ENCODE measurements around the gene WDR5.

The WDR5 gene

DNA sequence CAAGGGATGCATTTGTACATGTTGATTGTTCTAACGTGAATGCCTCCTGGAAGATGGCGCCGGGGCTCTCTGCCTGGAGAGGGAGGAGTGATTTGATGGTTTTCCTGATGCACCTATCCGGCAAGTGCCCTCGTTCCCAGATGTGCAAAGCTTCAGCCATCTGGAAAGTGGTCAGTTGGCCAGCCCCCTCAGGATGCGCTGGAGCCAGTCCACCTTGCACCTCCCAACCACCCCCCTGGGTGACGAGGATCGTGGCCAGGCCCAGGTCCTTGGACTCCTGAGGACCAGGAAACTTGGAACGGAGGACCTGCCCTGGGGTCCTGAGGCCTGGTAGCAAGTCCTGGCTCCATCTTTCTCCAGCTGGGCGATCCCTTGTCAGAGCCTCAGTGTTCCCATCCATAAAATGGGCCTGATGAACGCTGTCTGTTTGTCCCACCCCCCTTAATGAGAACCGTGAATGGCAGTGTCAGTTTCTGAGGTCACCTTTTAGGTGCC is 52.1 kb downstream of the WDR5 start:
- Histone ChIP-seq H4K8ac (ENCODE audit: low read depth, low read length) (no peak overlapping the region), H3K79me2 (ENCODE audit: control insufficient read depth, insufficient read depth, low read length) (no peaks in the 10 kb centered on the region), H3K27me3 (ENCODE audit: insufficient read depth, low read length, poor library complexity) (no peaks in the 10 kb centered on the region), H3K27ac (ENCODE audit: low read depth, low read length) (no peak overlapping the region), H3K36me3 (ENCODE audit: control insufficient read depth, insufficient read depth, low read length) (no peaks in the 10 kb centered on the region), H2BK5ac (ENCODE audit: low read length) (no peak overlapping the region), H3K23ac (ENCODE audit: low read length) (no peak overlapping the region), H3K4ac (ENCODE audit: low read depth, low read length) (no peak overlapping the region), H4K5ac (ENCODE audit: low read length) (no peak overlapping the region), H3K79me1 (ENCODE audit: low read length) (no peaks in the 10 kb centered on the region), H2BK120ac (ENCODE audit: low read depth, low read length) (no peak overlapping the region), H3K9ac (ENCODE audit: low read length) (no peak overlapping the region), H3K4me3 (ENCODE audit: low read length) (no peak overlapping the region), H3K4me1 (ENCODE audit: control insufficient read depth, low read depth, low read length) (no peaks in the 10 kb centered on the region), H2BK15ac (replicated peaks; ENCODE audit: low read depth) (no peak overlapping the region), H3K18ac (ENCODE audit: low read length) (no peak overlapping the region), H2AK5ac (ENCODE audit: low read length) (no peak overlapping the region), H3K56ac (ENCODE audit: low read length) (no peak overlapping the region), H3K4me2 (ENCODE audit: low read length) (no peak overlapping the region)
- no peak for DNase-seq
- no CpG with 5 or more reads among the region's 12 CpGs for WGBS (ENCODE audit: extremely low coverage, insufficient coverage, low lambda C conversion rate)

GRCh38 chr9:134188386-134189144 is 52.7 kb downstream of the WDR5 start:
- no peaks in the 10 kb centered on the region for H3K36me3 ChIP-seq (ENCODE audit: control insufficient read depth, insufficient read depth, low read length)
- peak overlapping the region; percentile 62 for H3K56ac ChIP-seq (ENCODE audit: low read length)
- H2AK5ac ChIP-seq (ENCODE audit: low read length), result no peak overlapping the region
- H3K4me1 ChIP-seq (ENCODE audit: control insufficient read depth, low read depth, low read length), result no peaks in the 10 kb centered on the region
- H2BK15ac ChIP-seq (replicated peaks; ENCODE audit: low read depth), result no peak overlapping the region
- no peak for DNase-seq
- H3K27ac ChIP-seq (ENCODE audit: low read depth, low read length), result no peak overlapping the region
- no peak overlapping the region for H2BK120ac ChIP-seq (ENCODE audit: low read depth, low read length)
- no peak overlapping the region for H4K8ac ChIP-seq (ENCODE audit: low read depth, low read length)
- no peak overlapping the region for H3K4ac ChIP-seq (ENCODE audit: low read depth, low read length)
- WGBS (ENCODE audit: extremely low coverage, insufficient coverage, low lambda C conversion rate), result no CpG with 5 or more reads among the region's 23 CpGs
- no peak overlapping the region for H2BK5ac ChIP-seq (ENCODE audit: low read length)
- H3K4me2 ChIP-seq (ENCODE audit: low read length), result peak overlapping the region; percentile 45
- H3K23ac ChIP-seq (ENCODE audit: low read length), result no peak overlapping the region
- H3K9ac ChIP-seq (ENCODE audit: low read length), result peak overlapping the region; percentile 60
- no peak overlapping the region for H3K18ac ChIP-seq (ENCODE audit: low read length)
- H3K79me1 ChIP-seq (ENCODE audit: low read length), result no peaks in the 10 kb centered on the region
- peak overlapping the region; percentile 18 for H3K4me3 ChIP-seq (ENCODE audit: low read length)
- no peaks in the 10 kb centered on the region for H3K27me3 ChIP-seq (ENCODE audit: insufficient read depth, low read length, poor library complexity)
- no peaks in the 10 kb centered on the region for H3K79me2 ChIP-seq (ENCODE audit: control insufficient read depth, insufficient read depth, low read length)
- no peak overlapping the region for H4K5ac ChIP-seq (ENCODE audit: low read length)

DNA sequence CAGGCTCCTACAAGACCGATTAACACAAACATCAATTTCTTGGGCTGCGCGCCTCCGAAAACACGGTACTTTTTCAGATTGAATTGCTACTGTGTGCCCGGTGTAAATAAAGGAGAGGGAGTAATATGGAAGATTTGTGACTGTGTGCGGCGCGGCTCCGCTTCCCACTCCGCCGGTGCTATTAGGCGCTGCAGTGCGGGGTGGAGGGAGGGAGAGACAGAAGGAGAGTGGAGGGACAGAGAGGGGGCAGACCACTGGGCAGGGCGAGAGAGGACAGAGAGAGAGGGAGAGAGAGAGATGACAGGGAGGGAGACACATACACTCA is 53.2 kb downstream of the WDR5 start:
- Histone ChIP-seq H2BK120ac (ENCODE audit: low read depth, low read length) (no peak overlapping the region), H3K56ac (ENCODE audit: low read length) (peak overlapping the region; percentile 62), H3K9ac (ENCODE audit: low read length) (peak overlapping the region; percentile 60), H4K5ac (ENCODE audit: low read length) (no peak overlapping the region), H3K27ac (ENCODE audit: low read depth, low read length) (no peak overlapping the region), H3K4me2 (ENCODE audit: low read length) (peak overlapping the region; percentile 45), H3K4me3 (ENCODE audit: low read length) (peak overlapping the region; percentile 18), H3K23ac (ENCODE audit: low read length) (no peak overlapping the region), H3K79me1 (ENCODE audit: low read length) (no peaks in the 10 kb centered on the region), H4K8ac (ENCODE audit: low read depth, low read length) (no peak overlapping the region), H3K27me3 (ENCODE audit: insufficient read depth, low read length, poor library complexity) (no peaks in the 10 kb centered on the region), H3K79me2 (ENCODE audit: control insufficient read depth, insufficient read depth, low read length) (no peaks in the 10 kb centered on the region), H3K4ac (ENCODE audit: low read depth, low read length) (no peak overlapping the region), H2BK15ac (replicated peaks; ENCODE audit: low read depth) (no peak overlapping the region), H3K4me1 (ENCODE audit: control insufficient read depth, low read depth, low read length) (no peaks in the 10 kb centered on the region), H2BK5ac (ENCODE audit: low read length) (no peak overlapping the region), H3K36me3 (ENCODE audit: control insufficient read depth, insufficient read depth, low read length) (no peaks in the 10 kb centered on the region), H2AK5ac (ENCODE audit: low read length) (no peak overlapping the region), H3K18ac (ENCODE audit: low read length) (no peak overlapping the region)
- peak; percentile 19 for DNase-seq
- no CpG with 5 or more reads among the region's 15 CpGs for WGBS (ENCODE audit: extremely low coverage, insufficient coverage, low lambda C conversion rate)

DNA sequence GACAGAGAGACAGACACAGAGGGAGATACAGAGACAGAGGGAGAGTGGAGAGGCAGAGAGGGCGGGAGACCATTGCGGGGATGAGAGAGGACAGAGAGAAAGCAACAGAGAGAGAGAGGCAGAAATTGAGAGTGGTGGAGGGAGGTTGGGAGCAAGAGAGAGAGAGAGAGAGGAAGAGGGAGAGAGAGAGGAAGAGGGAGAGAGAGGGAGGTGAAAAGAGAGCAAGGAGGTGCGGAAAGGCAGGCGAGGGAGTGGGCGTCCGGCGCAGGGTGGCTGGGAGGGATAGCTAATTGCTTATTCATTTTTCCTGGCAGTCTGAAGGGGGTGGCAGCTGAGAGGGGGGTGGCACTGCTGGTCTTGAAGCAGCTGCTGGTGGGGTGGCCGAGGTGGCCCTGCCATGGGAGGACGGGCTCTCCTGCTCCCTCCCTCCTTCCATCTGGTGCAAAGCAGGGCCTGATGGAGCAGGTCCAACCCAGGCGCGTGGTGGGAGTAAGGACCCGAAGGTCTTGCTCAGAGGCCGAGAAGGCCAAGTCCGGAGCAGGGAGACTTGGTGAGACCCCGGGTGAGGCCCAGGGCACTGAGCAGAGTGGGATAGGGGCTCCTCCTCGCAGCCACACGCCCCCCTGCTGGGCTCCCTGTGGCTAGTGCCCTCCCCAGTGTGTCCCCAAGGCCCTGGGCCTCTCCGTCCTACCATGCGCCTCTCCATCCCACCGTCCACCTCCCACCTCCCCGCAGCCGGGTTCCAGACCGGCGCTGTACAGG is 53.8 kb downstream of the WDR5 start:
- Histone ChIP-seq H3K9ac (ENCODE audit: low read length) (peak overlapping the region; percentile 60), H3K79me2 (ENCODE audit: control insufficient read depth, insufficient read depth, low read length) (no peaks in the 10 kb centered on the region), H2BK5ac (ENCODE audit: low read length) (no peak overlapping the region), H2AK5ac (ENCODE audit: low read length) (no peak overlapping the region), H3K4ac (ENCODE audit: low read depth, low read length) (no peak overlapping the region), H2BK15ac (replicated peaks; ENCODE audit: low read depth) (no peak overlapping the region), H3K27ac (ENCODE audit: low read depth, low read length) (no peak overlapping the region), H3K23ac (ENCODE audit: low read length) (no peak overlapping the region), H3K4me3 (ENCODE audit: low read length) (no peak overlapping the region), H3K27me3 (ENCODE audit: insufficient read depth, low read length, poor library complexity) (no peaks in the 10 kb centered on the region), H3K4me1 (ENCODE audit: control insufficient read depth, low read depth, low read length) (no peaks in the 10 kb centered on the region), H3K56ac (ENCODE audit: low read length) (peak overlapping the region; percentile 62), H4K5ac (ENCODE audit: low read length) (no peak overlapping the region), H2BK120ac (ENCODE audit: low read depth, low read length) (no peak overlapping the region), H3K36me3 (ENCODE audit: control insufficient read depth, insufficient read depth, low read length) (no peaks in the 10 kb centered on the region), H3K79me1 (ENCODE audit: low read length) (no peaks in the 10 kb centered on the region), H3K18ac (ENCODE audit: low read length) (no peak overlapping the region), H4K8ac (ENCODE audit: low read depth, low read length) (no peak overlapping the region), H3K4me2 (ENCODE audit: low read length) (peak overlapping the region; percentile 45)
- no CpG with 5 or more reads among the region's 24 CpGs for WGBS (ENCODE audit: extremely low coverage, insufficient coverage, low lambda C conversion rate)
- DNase-seq, result no peak

DNA sequence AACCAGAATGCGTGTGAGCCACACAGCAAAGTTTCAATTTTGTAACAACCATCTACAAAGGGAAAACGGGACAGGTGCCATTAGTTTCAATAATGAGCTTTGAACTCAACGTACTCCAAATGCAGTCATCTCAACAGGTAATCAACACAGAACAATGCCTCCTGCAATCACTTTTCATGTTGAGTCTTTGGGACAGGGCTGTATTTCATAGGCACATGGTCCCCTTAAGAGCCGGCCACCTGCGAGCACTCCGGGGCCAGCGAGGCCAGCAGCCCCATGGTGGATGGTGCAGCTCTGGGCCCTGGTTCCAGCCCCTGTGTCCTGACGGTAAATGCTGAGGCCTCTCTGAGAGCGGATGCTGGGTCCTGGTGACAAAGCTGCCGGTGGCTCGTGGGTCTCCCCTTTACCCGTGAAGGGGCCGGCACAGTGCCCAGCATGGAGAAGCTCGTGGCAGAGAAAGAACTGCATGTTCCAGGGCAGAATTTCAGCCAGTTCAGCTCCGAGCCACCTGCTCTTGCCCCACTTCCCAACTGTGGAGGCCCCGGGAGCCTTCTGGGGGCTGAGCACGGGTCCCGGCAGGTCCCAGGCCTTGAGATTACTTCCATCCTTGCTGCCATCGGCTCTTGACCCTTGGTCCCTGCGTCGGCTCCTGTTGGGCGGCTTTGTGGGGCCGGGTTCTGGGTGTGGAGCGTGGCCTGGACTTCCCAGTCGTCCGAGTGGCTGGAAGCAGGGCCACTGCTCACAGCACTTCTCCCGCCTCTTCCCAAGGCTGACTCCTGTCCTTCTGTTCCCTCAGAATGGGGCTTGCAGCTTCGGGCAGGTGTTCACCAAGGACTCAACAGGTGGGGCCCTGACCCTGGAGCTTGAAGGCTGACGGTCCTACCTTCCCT is 54.6 kb downstream of the WDR5 start:
- Histone ChIP-seq H3K23ac (ENCODE audit: low read length) (no peak overlapping the region), H4K8ac (ENCODE audit: low read depth, low read length) (no peak overlapping the region), H3K4me3 (ENCODE audit: low read length) (no peak overlapping the region), H4K5ac (ENCODE audit: low read length) (no peak overlapping the region), H2AK5ac (ENCODE audit: low read length) (no peak overlapping the region), H2BK15ac (replicated peaks; ENCODE audit: low read depth) (no peak overlapping the region), H3K4ac (ENCODE audit: low read depth, low read length) (no peak overlapping the region), H3K36me3 (ENCODE audit: control insufficient read depth, insufficient read depth, low read length) (no peaks in the 10 kb centered on the region), H2BK5ac (ENCODE audit: low read length) (no peak overlapping the region), H3K27ac (ENCODE audit: low read depth, low read length) (no peak overlapping the region), H2BK120ac (ENCODE audit: low read depth, low read length) (no peak overlapping the region), H3K56ac (ENCODE audit: low read length) (no peak overlapping the region), H3K79me2 (ENCODE audit: control insufficient read depth, insufficient read depth, low read length) (no peaks in the 10 kb centered on the region), H3K9ac (ENCODE audit: low read length) (no peak overlapping the region), H3K18ac (ENCODE audit: low read length) (no peak overlapping the region), H3K4me2 (ENCODE audit: low read length) (no peak overlapping the region), H3K27me3 (ENCODE audit: insufficient read depth, low read length, poor library complexity) (no peaks in the 10 kb centered on the region), H3K79me1 (ENCODE audit: low read length) (no peaks in the 10 kb centered on the region), H3K4me1 (ENCODE audit: control insufficient read depth, low read depth, low read length) (no peaks in the 10 kb centered on the region)
- DNase-seq, result no peak
- no CpG with 5 or more reads among the region's 29 CpGs for WGBS (ENCODE audit: extremely low coverage, insufficient coverage, low lambda C conversion rate)
